ENCODE measurements around the gene SLCO4C1. TPM values are rescaled to one million over a fixed set of nuclear protein-coding genes. Genes with fewer than 3 reads are reported as not detected.

Gene SLCO4C1
- total RNA-seq, 2 experiments from 2014 or later = 0.38 to 0.45 TPM

- Mint-ChIP-seq H3K27me3 (no peaks in the 10 kb centered on the region), H3K36me3 (ENCODE audit: low read depth) (no peaks in the 10 kb centered on the region), H3K4me1 (ENCODE audit: low read depth) (no peaks in the 10 kb centered on the region), H3K4me3 (no peak overlapping the region), H3K9me3 (no peaks in the 10 kb centered on the region), H3K27ac (no peak overlapping the region)
- no peak for TF ChIP-seq CTCF (IDR thresholded peaks at IDR 0.05)
- POLR2A ChIA-PET = no interaction called here
- DNase-seq (no peak), ATAC-seq (no peak)
- intact Hi-C loops (cut with micrococcal nuclease) = no loop called here
- CTCF ChIA-PET = no interaction called here
Measured at GRCh38 chr5:102211165-102211564, 84.9 kb downstream of the SLCO4C1 start.

GRCh38 chr5:102200861-102201260 is 95.2 kb downstream of the SLCO4C1 start:
- no peak for DNase-seq
- H3K9me3 Mint-ChIP-seq = peaks cover 1% of the 10 kb centered on the region
- H3K4me3 Mint-ChIP-seq = no peak overlapping the region
- peaks cover 6% of the 10 kb centered on the region for H3K27me3 Mint-ChIP-seq
- no peak for TF ChIP-seq CTCF (IDR thresholded peaks at IDR 0.05)
- POLR2A ChIA-PET = no interaction called here
- no peaks in the 10 kb centered on the region for H3K4me1 Mint-ChIP-seq (ENCODE audit: low read depth)
- no peak for ATAC-seq
- no peak overlapping the region for H3K27ac Mint-ChIP-seq
- intact Hi-C loops (cut with micrococcal nuclease) = no loop called here
- H3K36me3 Mint-ChIP-seq (ENCODE audit: low read depth) = no peaks in the 10 kb centered on the region
- CTCF ChIA-PET = no interaction called here

- Mint-ChIP-seq H3K36me3 (ENCODE audit: low read depth) (no peaks in the 10 kb centered on the region), H3K9me3 (peaks cover 4% of the 10 kb centered on the region), H3K27ac (no peak overlapping the region), H3K4me1 (ENCODE audit: low read depth) (no peaks in the 10 kb centered on the region), H3K4me3 (no peak overlapping the region), H3K27me3 (peaks cover 6% of the 10 kb centered on the region)
- CTCF ChIA-PET = interaction anchor here (1.0 kb wide), 1 partner anchor 26 kb away, joined by 3 read pairs; no protein-coding TSS in a partner anchor
- intact Hi-C loops (cut with micrococcal nuclease) = no loop called here
- ATAC-seq = no peak
- no peak for DNase-seq
- TF ChIP-seq CTCF (IDR thresholded peaks at IDR 0.05) = no peak
- POLR2A ChIA-PET = no interaction called here
Measured at GRCh38 chr5:102196481-102196880, 99.6 kb downstream of the SLCO4C1 start.

Other genes with a start within 250 kb of the SLCO4C1 start
- gene SLCO6A1, start 202.7 kb upstream of the SLCO4C1 start, total RNA-seq = not detected